ENCODE measurements around the gene CCDC30.
A peak's percentile ranks its signal among the peaks of the same experiment; 100 is the strongest.

- peak in 1 of 3 experiments; percentile 34; a peak in 2 of 6 replicates for TF ChIP-seq CTCF (IDR thresholded peaks at IDR 0.05 in 2 of 3, conservative IDR thresholded peaks at IDR 0.05 in 1 of 3; ENCODE audit: insufficient read depth in 2 of 3, low read depth in 1 of 3, low read length in 3 of 3)
- no peak for TF ChIP-seq ATF7 (IDR thresholded peaks at IDR 0.05)
- no peak for TF ChIP-seq FOXJ3 (CRISPR knock-in tag; IDR thresholded peaks at IDR 0.05)
- TF ChIP-seq RNF2 (IDR thresholded peaks at IDR 0.05) = no peak
- TF ChIP-seq CBX2 (IDR thresholded peaks at IDR 0.05; ENCODE audit: insufficient read depth, low read length, poor library complexity, severe bottlenecking) = no peak
These were observed 227.5 kb downstream of the CCDC30 start for GRCh38 chr1:42690477-42691156.
